ENCODE results near the gene PACS1. TPM values are rescaled to one million over a fixed set of nuclear protein-coding genes. Genes with fewer than 3 reads are reported as not detected.

The PACS1 gene
- total RNA-seq, 4 donors from 2014 or later = 37.1 to 97.8 (median 54.3) TPM

DNA sequence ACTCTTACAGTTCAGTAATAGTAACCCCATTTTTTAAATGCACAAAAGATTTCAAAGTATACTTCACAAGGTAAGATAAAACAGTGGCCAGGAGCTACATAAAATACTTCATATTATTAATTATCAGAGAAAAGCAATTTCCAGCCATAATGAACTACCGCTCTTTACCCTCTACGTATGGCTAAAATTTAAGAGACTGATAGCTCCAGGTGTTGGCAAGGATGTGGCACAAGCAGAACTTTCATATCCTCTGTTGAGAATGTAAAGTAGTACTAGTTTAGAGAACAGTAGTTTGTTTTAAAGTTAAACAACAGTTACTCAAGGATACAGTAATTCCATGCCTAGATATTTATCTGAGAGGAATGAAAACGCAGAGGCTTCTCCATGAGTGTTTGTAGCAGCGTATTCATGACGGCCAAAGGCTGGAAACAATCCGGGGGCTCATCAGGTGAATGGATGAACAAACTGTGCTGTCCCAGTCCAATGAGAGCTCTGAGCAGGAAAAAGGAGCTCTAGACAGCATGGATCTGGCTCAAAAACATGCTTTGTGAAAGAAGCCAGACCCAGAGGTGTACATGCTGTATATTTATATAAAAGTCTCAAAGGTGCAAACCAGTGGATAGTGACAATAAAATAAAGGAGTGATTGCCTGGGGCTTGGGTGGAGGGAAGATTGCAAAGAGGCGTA is 85.5 kb downstream of the PACS1 start:
- no peak overlapping the region for H3K4me3 ChIP-seq
- no peaks in the 10 kb centered on the region for H3K27me3 ChIP-seq
- TF ChIP-seq POLR2AphosphoS5 (IDR thresholded peaks at IDR 0.05) (no peak), EP300 (IDR thresholded peaks at IDR 0.05) (no peak), POLR2A (IDR thresholded peaks at IDR 0.05; ENCODE audit: low read depth) (no peak)
- TF ChIP-seq, protein P1, sequence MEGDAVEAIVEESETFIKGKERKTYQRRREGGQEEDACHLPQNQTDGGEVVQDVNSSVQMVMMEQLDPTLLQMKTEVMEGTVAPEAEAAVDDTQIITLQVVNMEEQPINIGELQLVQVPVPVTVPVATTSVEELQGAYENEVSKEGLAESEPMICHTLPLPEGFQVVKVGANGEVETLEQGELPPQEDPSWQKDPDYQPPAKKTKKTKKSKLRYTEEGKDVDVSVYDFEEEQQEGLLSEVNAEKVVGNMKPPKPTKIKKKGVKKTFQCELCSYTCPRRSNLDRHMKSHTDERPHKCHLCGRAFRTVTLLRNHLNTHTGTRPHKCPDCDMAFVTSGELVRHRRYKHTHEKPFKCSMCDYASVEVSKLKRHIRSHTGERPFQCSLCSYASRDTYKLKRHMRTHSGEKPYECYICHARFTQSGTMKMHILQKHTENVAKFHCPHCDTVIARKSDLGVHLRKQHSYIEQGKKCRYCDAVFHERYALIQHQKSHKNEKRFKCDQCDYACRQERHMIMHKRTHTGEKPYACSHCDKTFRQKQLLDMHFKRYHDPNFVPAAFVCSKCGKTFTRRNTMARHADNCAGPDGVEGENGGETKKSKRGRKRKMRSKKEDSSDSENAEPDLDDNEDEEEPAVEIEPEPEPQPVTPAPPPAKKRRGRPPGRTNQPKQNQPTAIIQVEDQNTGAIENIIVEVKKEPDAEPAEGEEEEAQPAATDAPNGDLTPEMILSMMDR (IDR thresholded peaks at IDR 0.05) = no peak
- H3K36me3 ChIP-seq = no peaks in the 10 kb centered on the region
- 79% methylated on average over 7 of the region's 7 CpGs for WGBS
- intact Hi-C loops (cut with DNase I) = no loop called here
- DNase-seq (ENCODE audit: extremely low spot score) = no peak
- H3K27ac ChIP-seq (replicated peaks in 1 of 4) = no peak overlapping the region
- H3K9me3 ChIP-seq = no peaks in the 10 kb centered on the region
- peaks cover 5 to 16% (median 9%) of the 10 kb centered on the region in 4 donors for H3K4me1 ChIP-seq

DNA sequence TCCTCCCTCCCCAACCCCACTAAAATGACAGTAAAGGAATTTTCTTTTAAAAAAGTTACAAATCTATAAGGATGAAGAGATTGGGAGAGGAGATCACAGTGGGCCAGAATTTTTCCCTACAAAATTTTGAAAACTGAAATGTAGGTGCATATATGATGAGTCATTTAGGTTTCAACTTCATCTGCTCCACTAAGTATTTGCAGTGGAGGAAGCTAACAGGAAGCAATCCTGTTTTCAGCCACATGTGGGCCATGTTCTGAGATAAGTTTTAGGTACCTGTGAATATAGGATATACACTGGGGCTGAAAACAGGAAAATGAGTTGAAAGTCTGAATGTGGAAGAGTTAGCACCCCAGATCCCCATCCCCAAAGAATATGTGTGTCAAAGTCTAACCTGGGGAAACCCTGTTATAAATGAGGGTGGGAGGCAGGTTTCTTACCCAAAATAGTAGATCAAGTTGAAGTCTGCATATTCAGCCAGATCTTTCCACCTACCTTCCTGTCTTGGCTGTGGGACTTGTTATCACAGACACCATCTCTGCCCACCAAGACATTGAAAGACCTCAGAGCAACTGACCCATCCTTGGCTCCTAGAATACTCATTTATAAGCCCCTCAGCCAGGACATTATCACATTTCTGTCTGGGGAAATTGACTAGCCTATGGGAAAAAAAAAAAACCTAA is 87.3 kb downstream of the PACS1 start:
- H3K4me3 ChIP-seq = no peak overlapping the region
- peaks cover 5 to 28% (median 22%) of the 10 kb centered on the region in 4 donors for H3K4me1 ChIP-seq
- H3K36me3 ChIP-seq = no peaks in the 10 kb centered on the region
- no peak for DNase-seq (ENCODE audit: extremely low spot score)
- no peak overlapping the region for H3K27ac ChIP-seq (replicated peaks in 1 of 4)
- no peaks in the 10 kb centered on the region for H3K9me3 ChIP-seq
- no peaks in the 10 kb centered on the region for H3K27me3 ChIP-seq
- no peak for TF ChIP-seq POLR2A (IDR thresholded peaks at IDR 0.05; ENCODE audit: low read depth)
- intact Hi-C loops (cut with DNase I) = no loop called here

DNA sequence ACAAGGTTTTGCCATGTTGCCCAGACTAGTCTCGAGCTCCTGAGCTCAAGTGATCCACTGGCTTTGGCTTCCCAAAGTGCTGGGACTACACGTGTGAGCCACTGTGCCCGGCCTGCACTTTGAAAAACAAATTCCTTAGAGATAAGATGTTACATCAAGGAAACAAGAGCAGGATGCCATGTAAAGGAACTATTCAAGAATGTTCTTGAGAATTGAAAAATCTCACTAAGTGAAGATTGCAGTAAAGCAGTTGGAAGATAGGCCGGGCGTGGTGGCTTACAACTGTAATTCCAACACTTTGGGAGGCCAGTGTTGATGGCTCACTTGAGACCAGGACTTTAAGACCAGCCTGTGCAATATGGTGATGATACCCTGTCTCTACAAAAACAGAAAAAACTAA is 88.1 kb downstream of the PACS1 start:
- no peaks in the 10 kb centered on the region for H3K36me3 ChIP-seq
- TF ChIP-seq, protein P1 (IDR thresholded peaks at IDR 0.05) = no peak
- no peak for TF ChIP-seq EP300 (IDR thresholded peaks at IDR 0.05)
- TF ChIP-seq POLR2A (IDR thresholded peaks at IDR 0.05; ENCODE audit: low read depth) = no peak
- TF ChIP-seq POLR2AphosphoS5 (IDR thresholded peaks at IDR 0.05) = no peak
- no peaks in the 10 kb centered on the region for H3K9me3 ChIP-seq
- no peak for DNase-seq (ENCODE audit: extremely low spot score)
- no peak overlapping the region for H3K27ac ChIP-seq (replicated peaks in 1 of 4)
- H3K4me1 ChIP-seq = peaks cover 5 to 29% (median 23%) of the 10 kb centered on the region in 4 donors
- no peak overlapping the region for H3K4me3 ChIP-seq
- intact Hi-C loops (cut with DNase I) = no loop called here
- WGBS = 98% methylated on average over 5 of the region's 5 CpGs
- no peaks in the 10 kb centered on the region for H3K27me3 ChIP-seq

DNA sequence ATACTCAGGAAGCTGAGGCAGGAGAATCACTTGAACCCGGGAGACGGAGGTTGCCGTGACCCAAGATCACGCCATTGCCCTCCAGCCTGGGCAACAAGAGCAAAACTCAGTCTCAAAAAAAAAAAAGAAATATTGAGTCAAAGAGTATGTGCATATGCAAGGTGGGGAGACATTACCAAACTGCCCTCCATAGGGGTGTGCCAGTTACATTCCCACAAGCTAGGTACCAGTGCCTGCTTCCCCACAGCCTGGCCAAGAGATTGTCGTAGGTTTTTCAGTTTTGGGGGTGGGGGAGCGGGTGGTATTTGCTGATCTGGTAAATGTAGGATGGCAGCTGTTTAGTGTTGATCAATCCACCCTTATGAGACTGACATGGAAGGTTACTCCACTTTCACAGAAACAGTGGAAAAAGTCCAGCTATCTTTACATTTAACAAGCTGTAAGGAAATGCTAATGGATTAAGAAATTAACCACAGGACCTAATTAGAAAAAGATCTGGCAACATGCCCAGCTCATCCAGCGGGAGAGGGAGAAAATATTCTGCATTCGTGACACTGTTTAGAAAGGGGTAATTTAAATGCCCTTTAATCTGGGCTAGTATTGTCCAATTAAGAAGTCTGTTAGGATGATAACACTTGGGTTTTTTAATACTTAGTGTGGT is 89.4 kb downstream of the PACS1 start:
- intact Hi-C loops (cut with DNase I) = no loop called here
- 74% methylated on average over 8 of the region's 8 CpGs for WGBS
- TF ChIP-seq EP300 (IDR thresholded peaks at IDR 0.05) = no peak
- TF ChIP-seq, protein P1 (IDR thresholded peaks at IDR 0.05) = no peak
- TF ChIP-seq POLR2AphosphoS5 (IDR thresholded peaks at IDR 0.05) = no peak
- no peak for TF ChIP-seq POLR2A (IDR thresholded peaks at IDR 0.05; ENCODE audit: low read depth)
- H3K9me3 ChIP-seq = no peaks in the 10 kb centered on the region
- no peak overlapping the region for H3K4me3 ChIP-seq
- no peak overlapping the region for H3K27ac ChIP-seq (replicated peaks in 1 of 4)
- peaks cover 5 to 29% (median 23%) of the 10 kb centered on the region in 4 donors for H3K4me1 ChIP-seq
- no peak for DNase-seq (ENCODE audit: extremely low spot score)
- no peaks in the 10 kb centered on the region for H3K36me3 ChIP-seq
- no peaks in the 10 kb centered on the region for H3K27me3 ChIP-seq

DNA sequence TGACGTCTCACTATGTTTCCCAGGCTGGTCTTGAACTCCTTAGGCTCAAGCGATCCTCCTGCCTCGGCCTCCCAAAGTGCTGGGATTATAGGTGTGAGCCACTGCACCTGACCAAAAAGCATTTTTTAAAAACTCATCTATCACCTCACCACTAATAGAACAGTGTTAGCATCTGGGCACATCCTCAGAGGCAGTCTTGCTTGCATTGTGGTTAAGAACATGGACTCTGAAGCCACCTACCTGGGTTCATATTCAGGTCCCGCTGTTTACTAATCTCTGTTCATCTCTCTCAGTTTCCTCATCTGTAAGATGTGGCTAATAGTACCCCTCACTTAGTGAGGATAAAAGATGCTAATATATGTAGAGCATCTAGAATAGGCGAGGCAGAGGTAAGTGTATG is 90.6 kb downstream of the PACS1 start:
- no peak for DNase-seq (ENCODE audit: extremely low spot score)
- intact Hi-C loops (cut with DNase I) = no loop called here
- no peak overlapping the region for H3K27ac ChIP-seq (replicated peaks in 1 of 4)
- WGBS = 100% methylated on average over 5 of the region's 5 CpGs
- TF ChIP-seq POLR2A (IDR thresholded peaks at IDR 0.05; ENCODE audit: low read depth) (no peak), EP300 (IDR thresholded peaks at IDR 0.05) (no peak), POLR2AphosphoS5 (IDR thresholded peaks at IDR 0.05) (no peak)
- TF ChIP-seq, protein P1 (IDR thresholded peaks at IDR 0.05) = no peak
- no peak overlapping the region for H3K4me3 ChIP-seq
- H3K4me1 ChIP-seq = peaks cover 5 to 36% (median 23%) of the 10 kb centered on the region in 4 donors
- no peaks in the 10 kb centered on the region for H3K27me3 ChIP-seq
- no peaks in the 10 kb centered on the region for H3K9me3 ChIP-seq
- no peaks in the 10 kb centered on the region for H3K36me3 ChIP-seq
